ENCODE data around the gene CMBL.

- no peak for TF ChIP-seq EZH2phosphoT487 (IDR thresholded peaks at IDR 0.05; ENCODE audit: low read depth, severe bottlenecking, unreplicated experiment)
- no peak for TF ChIP-seq EZH2 (IDR thresholded peaks at IDR 0.05; ENCODE audit: borderline replicate concordance)
- TF ChIP-seq CTCF (IDR thresholded peaks at IDR 0.05; ENCODE audit: poor library complexity) = no peak
These were observed 54.3 kb downstream of the CMBL start for GRCh38 chr5:10253390-10253789.
